GM21825 (cell line): ENCODE data around the gene MYLK4.

Source experiments
- ATAC-seq: cut with Tn5 transposase; IDR thresholded peaks from one replicate; pipeline ENCODE4 v1.9.1; 2021; ENCODE audit warnings: mild to moderate bottlenecking, moderate library complexity; ENCODE audit not compliant: unreplicated experiment

Gene MYLK4

GRCh38 chr6:2758980-2759379 is 8.3 kb upstream of the MYLK4 start:
- ATAC-seq = no peak

GRCh38 chr6:2756687-2757224 is 6.0 kb upstream of the MYLK4 start:
- no peak for ATAC-seq

GRCh38 chr6:2756241-2756640 is 5.5 kb upstream of the MYLK4 start:
- no peak for ATAC-seq

GRCh38 chr6:2755456-2755855 is 4.7 kb upstream of the MYLK4 start:
- no peak for ATAC-seq

GRCh38 chr6:2754911-2755310 is 4.2 kb upstream of the MYLK4 start:
- ATAC-seq = no peak

GRCh38 chr6:2754393-2754792 is 3.7 kb upstream of the MYLK4 start:
- ATAC-seq = no peak

GRCh38 chr6:2753743-2754142 is 3.0 kb upstream of the MYLK4 start:
- no peak for ATAC-seq

- ATAC-seq = no peak
Measured at GRCh38 chr6:2753110-2753489, 2.4 kb upstream of the MYLK4 start.

GRCh38 chr6:2752477-2753109 is 1.9 kb upstream of the MYLK4 start:
- ATAC-seq = no peak

- ATAC-seq = no peak
Measured at GRCh38 chr6:2751871-2752270, 1.1 kb upstream of the MYLK4 start.

- no peak for ATAC-seq
Measured at GRCh38 chr6:2749969-2750600, 637 bp downstream of the MYLK4 start.

- ATAC-seq = no peak
Measured at GRCh38 chr6:2748183-2748582, 2.5 kb downstream of the MYLK4 start.

GRCh38 chr6:2746557-2747061 is 4.1 kb downstream of the MYLK4 start:
- no peak for ATAC-seq

- ATAC-seq = no peak
Measured at GRCh38 chr6:2745246-2745645, 5.5 kb downstream of the MYLK4 start.

GRCh38 chr6:2744778-2745177 is 5.9 kb downstream of the MYLK4 start:
- no peak for ATAC-seq

- no peak for ATAC-seq
Measured at GRCh38 chr6:2744209-2744771, 6.4 kb downstream of the MYLK4 start.

GRCh38 chr6:2743280-2744208 is 7.2 kb downstream of the MYLK4 start:
- ATAC-seq = no peak

- ATAC-seq = no peak
Measured at GRCh38 chr6:2741756-2742155, 9.0 kb downstream of the MYLK4 start.

- no peak for ATAC-seq
Measured at GRCh38 chr6:2740581-2740980, 10.1 kb downstream of the MYLK4 start.

- no peak for ATAC-seq
Measured at GRCh38 chr6:2739335-2739734, 11.4 kb downstream of the MYLK4 start.

- no peak for ATAC-seq
Measured at GRCh38 chr6:2738373-2738979, 12.2 kb downstream of the MYLK4 start.
